Measurements from ENCODE around the gene FOXP1. TPM values are rescaled to one million over a fixed set of nuclear protein-coding genes. Genes with fewer than 3 reads are reported as not detected.

FOXP1 gene
- total and polyA plus RNA-seq, 8 donors, result 13.4 to 74.1 (median 44.1) TPM

DNA sequence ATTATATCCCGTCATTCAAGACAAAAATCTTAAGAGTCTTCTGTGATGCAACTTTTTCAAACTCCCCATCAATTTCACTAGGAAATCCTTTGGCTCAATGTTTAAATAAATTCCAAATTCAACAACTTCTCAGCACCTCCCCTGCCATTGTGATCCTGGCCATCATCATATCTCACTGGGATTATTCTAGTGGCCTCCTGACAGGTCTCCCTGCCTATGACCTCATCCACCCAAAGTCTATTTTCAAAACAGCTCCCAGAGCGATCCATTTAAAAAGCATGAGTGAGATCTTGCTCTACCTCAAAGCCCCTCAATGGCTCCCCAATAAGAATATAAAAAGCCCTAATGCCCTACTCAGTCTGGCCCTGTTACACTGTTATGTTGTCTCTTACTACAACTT, 293.2 kb downstream of the FOXP1 start:
- TF ChIP-seq, protein P1, sequence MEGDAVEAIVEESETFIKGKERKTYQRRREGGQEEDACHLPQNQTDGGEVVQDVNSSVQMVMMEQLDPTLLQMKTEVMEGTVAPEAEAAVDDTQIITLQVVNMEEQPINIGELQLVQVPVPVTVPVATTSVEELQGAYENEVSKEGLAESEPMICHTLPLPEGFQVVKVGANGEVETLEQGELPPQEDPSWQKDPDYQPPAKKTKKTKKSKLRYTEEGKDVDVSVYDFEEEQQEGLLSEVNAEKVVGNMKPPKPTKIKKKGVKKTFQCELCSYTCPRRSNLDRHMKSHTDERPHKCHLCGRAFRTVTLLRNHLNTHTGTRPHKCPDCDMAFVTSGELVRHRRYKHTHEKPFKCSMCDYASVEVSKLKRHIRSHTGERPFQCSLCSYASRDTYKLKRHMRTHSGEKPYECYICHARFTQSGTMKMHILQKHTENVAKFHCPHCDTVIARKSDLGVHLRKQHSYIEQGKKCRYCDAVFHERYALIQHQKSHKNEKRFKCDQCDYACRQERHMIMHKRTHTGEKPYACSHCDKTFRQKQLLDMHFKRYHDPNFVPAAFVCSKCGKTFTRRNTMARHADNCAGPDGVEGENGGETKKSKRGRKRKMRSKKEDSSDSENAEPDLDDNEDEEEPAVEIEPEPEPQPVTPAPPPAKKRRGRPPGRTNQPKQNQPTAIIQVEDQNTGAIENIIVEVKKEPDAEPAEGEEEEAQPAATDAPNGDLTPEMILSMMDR (IDR thresholded peaks at IDR 0.05), result no peak
- DNase-seq, result no peak
- 99% methylated on average over 2 of the region's 2 CpGs for WGBS, 2 donors
- H3K4me1 ChIP-seq, result no peaks in the 10 kb centered on the region
- H3K4me3 ChIP-seq, result no peak overlapping the region
- no peaks in the 10 kb centered on the region for H3K27me3 ChIP-seq
- no peak for ATAC-seq
- no peaks in the 10 kb centered on the region for H3K9me3 ChIP-seq
- FAIRE-seq, result no peak
- intact Hi-C loops (cut with DNase I), result no loop called here
- no peak overlapping the region for H3K27ac ChIP-seq
- no peaks in the 10 kb centered on the region for H3K36me3 ChIP-seq

DNA sequence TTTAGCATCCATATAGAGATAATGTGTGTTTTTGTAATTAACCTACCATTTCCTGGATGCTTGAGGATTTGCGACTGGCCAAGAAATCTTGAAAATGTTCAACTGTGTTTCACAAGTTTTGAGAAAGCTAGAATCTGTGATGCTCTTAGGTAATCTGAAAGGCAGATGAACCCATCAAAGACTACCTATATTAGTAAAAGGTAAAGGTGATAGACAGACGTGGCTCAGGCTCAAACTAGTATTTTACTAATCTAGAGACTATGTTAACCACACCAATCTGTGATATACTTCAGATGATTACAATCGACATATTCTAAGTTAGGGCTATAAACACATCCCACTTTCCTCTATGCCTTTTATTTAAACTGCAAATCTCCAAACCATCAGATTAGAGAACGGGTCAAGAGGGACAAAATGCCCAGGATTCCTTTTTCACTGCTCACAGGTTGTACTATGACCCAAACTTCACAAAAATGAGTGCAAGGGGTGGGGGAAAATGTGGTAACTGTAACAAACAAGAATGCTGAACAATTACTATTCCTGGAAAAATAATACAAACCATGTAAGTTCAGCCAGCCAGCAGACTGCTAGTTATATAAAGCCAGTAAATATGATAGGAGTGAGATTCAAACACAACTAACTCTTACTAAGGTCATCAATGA, 295.1 kb downstream of the FOXP1 start:
- no peaks in the 10 kb centered on the region for H3K27me3 ChIP-seq
- H3K36me3 ChIP-seq, result no peaks in the 10 kb centered on the region
- no peaks in the 10 kb centered on the region for H3K4me1 ChIP-seq
- H3K4me3 ChIP-seq, result no peak overlapping the region
- no peak overlapping the region for H3K27ac ChIP-seq
- intact Hi-C loops (cut with DNase I), result no loop called here
- no peak for DNase-seq
- ATAC-seq, result no peak
- no peak for FAIRE-seq
- WGBS, 2 donors, result 93 to 94% methylated on average over 4 of the region's 4 CpGs
- TF ChIP-seq, protein P1 (IDR thresholded peaks at IDR 0.05), result no peak
- H3K9me3 ChIP-seq, result no peaks in the 10 kb centered on the region

DNA sequence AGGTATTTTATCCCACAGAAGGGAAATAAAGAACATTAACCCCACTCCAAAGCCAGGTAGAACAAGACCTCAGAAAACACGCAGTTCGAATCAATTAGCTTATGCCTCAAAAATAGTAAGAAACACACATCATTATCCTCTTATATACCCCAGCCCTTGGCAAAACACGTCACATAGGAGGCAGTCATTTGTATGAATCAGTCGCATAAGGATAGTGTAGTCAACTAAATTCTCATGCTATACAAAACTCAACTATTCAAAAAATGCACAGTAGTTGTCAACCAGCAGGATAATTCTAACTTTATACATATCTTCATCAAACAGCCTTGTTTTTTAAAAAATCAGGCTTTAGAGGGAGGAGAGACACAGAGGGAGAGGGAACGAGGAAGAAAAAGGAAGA, 298.4 kb downstream of the FOXP1 start:
- Histone ChIP-seq H3K36me3 (no peaks in the 10 kb centered on the region), H3K4me3 (no peak overlapping the region), H3K4me1 (no peaks in the 10 kb centered on the region), H3K27ac (no peak overlapping the region), H3K9me3 (no peaks in the 10 kb centered on the region), H3K27me3 (no peaks in the 10 kb centered on the region)
- ATAC-seq (no peak), FAIRE-seq (no peak), DNase-seq (no peak)
- intact Hi-C loops (cut with DNase I), result no loop called here
- WGBS, 2 donors, result 95% methylated on average over 5 of the region's 5 CpGs
- TF ChIP-seq, protein P1 (IDR thresholded peaks at IDR 0.05), result no peak

DNA sequence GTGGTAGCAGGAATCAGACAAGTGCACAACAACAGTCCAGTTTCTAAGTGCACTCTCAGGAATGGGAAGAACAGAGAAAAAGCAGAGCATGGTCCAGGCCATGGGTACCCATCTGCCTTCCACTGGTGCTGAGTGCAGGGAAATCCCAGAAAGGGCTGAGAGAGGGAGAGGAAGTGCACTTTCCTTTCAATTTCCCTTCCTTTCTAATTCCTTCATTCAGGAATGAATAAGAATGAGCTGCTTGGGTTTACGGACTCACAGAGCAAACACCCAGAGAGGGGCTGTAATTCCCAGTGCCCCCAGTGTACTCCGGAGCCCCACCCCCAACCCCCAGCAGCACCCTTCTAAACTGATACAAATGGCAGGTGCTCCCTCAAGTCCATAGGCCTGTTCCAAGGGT, 300.6 kb downstream of the FOXP1 start:
- TF ChIP-seq, protein P1 (IDR thresholded peaks at IDR 0.05), result no peak
- no peak for DNase-seq
- Histone ChIP-seq H3K27ac (no peak overlapping the region), H3K36me3 (no peaks in the 10 kb centered on the region), H3K4me3 (no peak overlapping the region), H3K9me3 (no peaks in the 10 kb centered on the region), H3K27me3 (no peaks in the 10 kb centered on the region), H3K4me1 (no peaks in the 10 kb centered on the region)
- intact Hi-C loops (cut with DNase I), result no loop called here
- no peak for ATAC-seq
- no peak for FAIRE-seq
- WGBS, 2 donors, result 90 to 91% methylated on average over 2 of the region's 2 CpGs

DNA sequence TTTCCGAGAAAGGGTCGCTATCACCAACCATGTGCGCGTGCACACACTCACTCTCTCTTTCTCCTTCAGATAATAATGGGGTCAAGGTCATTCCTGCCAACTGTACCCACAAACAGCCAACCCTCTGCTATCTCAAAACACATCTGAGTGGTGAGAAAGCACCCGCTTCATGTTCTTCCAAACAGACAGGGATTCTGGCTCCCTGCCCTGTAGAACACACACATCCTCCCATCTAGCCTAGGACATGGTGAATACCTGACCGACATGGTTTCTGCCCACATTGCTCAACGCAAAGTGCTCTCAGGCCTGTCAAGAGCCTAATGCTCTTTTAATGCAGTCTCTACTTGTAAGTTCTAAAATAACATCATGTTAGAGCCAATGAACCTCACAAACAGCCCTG, 302.2 kb downstream of the FOXP1 start:
- no peak overlapping the region for H3K4me3 ChIP-seq
- FAIRE-seq (no peak), DNase-seq (no peak), ATAC-seq (peak in 1 of 4 donors; percentile 11)
- no peak overlapping the region for H3K27ac ChIP-seq
- H3K27me3 ChIP-seq, result no peaks in the 10 kb centered on the region
- 85 to 91% methylated on average over 7 of the region's 7 CpGs for WGBS, 2 donors
- TF ChIP-seq, protein P1 (IDR thresholded peaks at IDR 0.05), result no peak
- no peaks in the 10 kb centered on the region for H3K36me3 ChIP-seq
- no peaks in the 10 kb centered on the region for H3K4me1 ChIP-seq
- no peaks in the 10 kb centered on the region for H3K9me3 ChIP-seq
- intact Hi-C loops (cut with DNase I), result no loop called here
